ENCODE data around the gene CXXC5. TPM values are rescaled to one million over a fixed set of nuclear protein-coding genes. Genes with fewer than 3 reads are reported as not detected.

CXXC5 gene
- polyA plus RNA-seq, 1 of the 3 experiments (the other 2 are of a cell fraction): 47.4 TPM

- no peaks in the 10 kb centered on the region for H3K27me3 ChIP-seq (ENCODE audit: insufficient read depth)
- ChIA-PET POLR2A (interaction anchor here (0.9 to 3.9 kb wide), 5 partner anchors 11 to 39 kb away, joined by 3 to 23 read pairs (median 22); partner anchors contain the start of gene CXXC5), CTCF (interaction anchor here (0.7 to 14.9 kb wide), 10 partner anchors 10 to 104 kb away, joined by 3 to 177 read pairs (median 6); no protein-coding TSS in a partner anchor)
- peak overlapping the region; percentile 55; the same call in 1 of the 2 replicates for H3K4me2 ChIP-seq
- H3K4me3 ChIP-seq (ENCODE audit: low read depth in 2 of 2, low read length in 1 of 2): no peak overlapping the region
- H4K20me1 ChIP-seq (ENCODE audit: insufficient read depth): peaks cover 59% of the 10 kb centered on the region
- H3K9me3 ChIP-seq: no peaks in the 10 kb centered on the region
- no peaks in the 10 kb centered on the region for H3K9me2 ChIP-seq
- DNase-seq: no peak
- 35% methylated on average over 11 of the region's 20 CpGs for whole genome bisulfite sequencing (ENCODE audit: low lambda C conversion rate)
- H3K79me2 ChIP-seq (ENCODE audit: insufficient read depth): peaks cover 96% of the 10 kb centered on the region
- H2AFZ ChIP-seq (ENCODE audit: low read depth): no peak overlapping the region
- TF ChIP-seq TEAD4 (IDR thresholded peaks at IDR 0.05; ENCODE audit: borderline replicate concordance, insufficient read depth): no peak
- no peak for TF ChIP-seq TCF12 (IDR thresholded peaks at IDR 0.05)
- TF ChIP-seq SIN3A (IDR thresholded peaks at IDR 0.05; ENCODE audit: borderline replicate concordance, low read depth, low read length): no peak
- TF ChIP-seq MEF2A (IDR thresholded peaks at IDR 0.05; ENCODE audit: borderline replicate concordance, low read depth): no peak
- TF ChIP-seq CHD2 (IDR thresholded peaks at IDR 0.05; ENCODE audit: low read length, partially characterized antibody): no peak
- TF ChIP-seq POLR2AphosphoS5 (IDR thresholded peaks at IDR 0.05; ENCODE audit: low read depth, low read length): no peak
- no peak for TF ChIP-seq USF2 (IDR thresholded peaks at IDR 0.05; ENCODE audit: borderline replicate concordance, low read depth, low read length)
- TF ChIP-seq YY1 (IDR thresholded peaks at IDR 0.05; ENCODE audit: low read depth): no peak
- TF ChIP-seq TAF1 (IDR thresholded peaks at IDR 0.05; ENCODE audit: borderline replicate concordance, low read depth, low read length): no peak
- TF ChIP-seq RAD21 (IDR thresholded peaks at IDR 0.05; ENCODE audit: low read length): no peak
- TF ChIP-seq RXRA (IDR thresholded peaks at IDR 0.05; ENCODE audit: borderline replicate concordance, low read depth): no peak
- TF ChIP-seq EP300 (IDR thresholded peaks at IDR 0.05; ENCODE audit: borderline replicate concordance in 1 of 2, low read depth in 1 of 2, low read length in 1 of 2): no peak
- no peak for TF ChIP-seq ZBTB33 (IDR thresholded peaks at IDR 0.05; ENCODE audit: borderline replicate concordance, low read depth)
- TF ChIP-seq, protein P1, sequence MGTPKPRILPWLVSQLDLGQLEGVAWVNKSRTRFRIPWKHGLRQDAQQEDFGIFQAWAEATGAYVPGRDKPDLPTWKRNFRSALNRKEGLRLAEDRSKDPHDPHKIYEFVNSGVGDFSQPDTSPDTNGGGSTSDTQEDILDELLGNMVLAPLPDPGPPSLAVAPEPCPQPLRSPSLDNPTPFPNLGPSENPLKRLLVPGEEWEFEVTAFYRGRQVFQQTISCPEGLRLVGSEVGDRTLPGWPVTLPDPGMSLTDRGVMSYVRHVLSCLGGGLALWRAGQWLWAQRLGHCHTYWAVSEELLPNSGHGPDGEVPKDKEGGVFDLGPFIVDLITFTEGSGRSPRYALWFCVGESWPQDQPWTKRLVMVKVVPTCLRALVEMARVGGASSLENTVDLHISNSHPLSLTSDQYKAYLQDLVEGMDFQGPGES (IDR thresholded peaks at IDR 0.05; ENCODE audit: low read depth, low read length): no peak
- TF ChIP-seq FOXJ3 (CRISPR knock-in tag; IDR thresholded peaks at IDR 0.05): no peak
- no peak for TF ChIP-seq FOXM1 (IDR thresholded peaks at IDR 0.05; ENCODE audit: low read depth)
- TF ChIP-seq PBX3 (IDR thresholded peaks at IDR 0.05): no peak
- TF ChIP-seq, protein P2, sequence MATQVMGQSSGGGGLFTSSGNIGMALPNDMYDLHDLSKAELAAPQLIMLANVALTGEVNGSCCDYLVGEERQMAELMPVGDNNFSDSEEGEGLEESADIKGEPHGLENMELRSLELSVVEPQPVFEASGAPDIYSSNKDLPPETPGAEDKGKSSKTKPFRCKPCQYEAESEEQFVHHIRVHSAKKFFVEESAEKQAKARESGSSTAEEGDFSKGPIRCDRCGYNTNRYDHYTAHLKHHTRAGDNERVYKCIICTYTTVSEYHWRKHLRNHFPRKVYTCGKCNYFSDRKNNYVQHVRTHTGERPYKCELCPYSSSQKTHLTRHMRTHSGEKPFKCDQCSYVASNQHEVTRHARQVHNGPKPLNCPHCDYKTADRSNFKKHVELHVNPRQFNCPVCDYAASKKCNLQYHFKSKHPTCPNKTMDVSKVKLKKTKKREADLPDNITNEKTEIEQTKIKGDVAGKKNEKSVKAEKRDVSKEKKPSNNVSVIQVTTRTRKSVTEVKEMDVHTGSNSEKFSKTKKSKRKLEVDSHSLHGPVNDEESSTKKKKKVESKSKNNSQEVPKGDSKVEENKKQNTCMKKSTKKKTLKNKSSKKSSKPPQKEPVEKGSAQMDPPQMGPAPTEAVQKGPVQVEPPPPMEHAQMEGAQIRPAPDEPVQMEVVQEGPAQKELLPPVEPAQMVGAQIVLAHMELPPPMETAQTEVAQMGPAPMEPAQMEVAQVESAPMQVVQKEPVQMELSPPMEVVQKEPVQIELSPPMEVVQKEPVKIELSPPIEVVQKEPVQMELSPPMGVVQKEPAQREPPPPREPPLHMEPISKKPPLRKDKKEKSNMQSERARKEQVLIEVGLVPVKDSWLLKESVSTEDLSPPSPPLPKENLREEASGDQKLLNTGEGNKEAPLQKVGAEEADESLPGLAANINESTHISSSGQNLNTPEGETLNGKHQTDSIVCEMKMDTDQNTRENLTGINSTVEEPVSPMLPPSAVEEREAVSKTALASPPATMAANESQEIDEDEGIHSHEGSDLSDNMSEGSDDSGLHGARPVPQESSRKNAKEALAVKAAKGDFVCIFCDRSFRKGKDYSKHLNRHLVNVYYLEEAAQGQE (IDR thresholded peaks at IDR 0.05; ENCODE audit: low read depth, low read length): no peak
- peaks cover 26% of the 10 kb centered on the region for H3F3A ChIP-seq (replicated peaks; ENCODE audit: insufficient read depth)
- H3K27ac ChIP-seq (ENCODE audit: low read depth in 2 of 2, low read length in 1 of 2): peak overlapping the region; percentile 26 to 99
- peaks cover 54 to 88% of the 10 kb centered on the region in 2 experiments for H3K4me1 ChIP-seq (ENCODE audit: control insufficient read depth in 1 of 2, insufficient read depth in 2 of 2, low read depth in 1 of 2, low read length in 1 of 2)
- H3K36me3 ChIP-seq (replicated peaks in 1 of 2; ENCODE audit: control insufficient read depth in 1 of 2, insufficient read depth in 2 of 2, low read length in 1 of 2): no peaks in the 10 kb centered on the region
- H3K9ac ChIP-seq: no peak overlapping the region
Observed at GRCh38 chr5:139671096-139671841, 23.1 kb downstream of the CXXC5 start.
